HEK293 (cell line): ENCODE data around the gene CHRM5.

Experiments
- CTCF ChIA-PET: fragments of 350-600 bp; formaldehyde crosslinking; extraction: SDS; loops from one replicate; lab custom pipeline; 2021; ENCODE audit warnings: antibody characterized with exemption; lab: Yijun Ruan, JAX
- POLR2A ChIA-PET: fragments of 300-600 bp; formaldehyde crosslinking; extraction: SDS; loops from one replicate; lab custom pipeline; 2020; ENCODE audit warnings: antibody characterized with exemption, inconsistent platforms; lab: Yijun Ruan, JAX
- H3K27ac ChIP-seq: fragments of 200-500 bp; sonication (Bioruptor generic); 2 replicates; pipeline ENCODE4 v1.5.1; 2014; ENCODE audit warnings: low read depth, low read length, control low read depth, inconsistent platforms; ENCODE audit errors: extremely low read depth
- H3K36me3 ChIP-seq, 2 experiments: fragments of 200-500 bp in 1 of 2; sonication (Bioruptor generic) in 1 of 2; 1 replicate in 1 of 2; 2 replicates in 1 of 2; pipeline ENCODE4 v1.5.1; 2014 to 2017; ENCODE audit warnings: inconsistent platforms in 2 of 2, low read length in 2 of 2; ENCODE audit not compliant: control insufficient read depth in 2 of 2, insufficient read depth in 1 of 2
- H3K4me1 ChIP-seq: fragments of 200-500 bp; sonication (Bioruptor generic); 2 replicates; pipeline ENCODE4 v1.5.1; 2014; ENCODE audit warnings: mild to moderate bottlenecking, low read length, inconsistent platforms; ENCODE audit not compliant: control insufficient read depth, insufficient read depth
- H3K4me3 ChIP-seq: 2 replicates; pipeline ENCODE4 v1.5.1; 2011; ENCODE audit warnings: low read depth, mild to moderate bottlenecking, control low read depth, low read length, moderate library complexity
- H3K9me3 ChIP-seq: fragments of 200-500 bp; sonication (Bioruptor generic); 2 replicates; pipeline ENCODE4 v1.5.1; 2014; ENCODE audit warnings: low read depth, low read length, inconsistent platforms; ENCODE audit not compliant: control insufficient read depth, insufficient read depth
- GLIS2 ChIP-seq: fragments of 450-650 bp; formaldehyde crosslinking; IDR thresholded peaks from 2 replicates; pipeline ENCODE4 v1.5.1; 2016; ENCODE audit warnings: missing biosample characterization, missing genetic modification characterization
- YY2 ChIP-seq: fragments of 450-650 bp; formaldehyde crosslinking; IDR thresholded peaks from 2 replicates; pipeline ENCODE4 v1.5.1; 2016; ENCODE audit warnings: missing biosample characterization, missing genetic modification characterization
- ZBTB11 ChIP-seq: fragments of 450-650 bp; formaldehyde crosslinking; conservative IDR thresholded peaks from 2 replicates; pipeline ENCODE4 v1.5.1; 2016; ENCODE audit warnings: low read depth, missing biosample characterization, missing genetic modification characterization
- ZBTB6 ChIP-seq: fragments of 450-650 bp; formaldehyde crosslinking; IDR thresholded peaks from 2 replicates; pipeline ENCODE4 v1.5.1; 2017; ENCODE audit warnings: missing biosample characterization, missing genetic modification characterization
- ZNF133 ChIP-seq: fragments of 450-650 bp; formaldehyde crosslinking; IDR thresholded peaks from 2 replicates; pipeline ENCODE4 v1.5.1; 2016; ENCODE audit warnings: missing biosample characterization, missing genetic modification characterization
- ZNF175 ChIP-seq: fragments of 450-650 bp; formaldehyde crosslinking; IDR thresholded peaks from 2 replicates; pipeline ENCODE4 v1.5.1; 2016; ENCODE audit warnings: missing biosample characterization, missing genetic modification characterization
- ZNF239 ChIP-seq: fragments of 450-650 bp; formaldehyde crosslinking; IDR thresholded peaks from 2 replicates; pipeline ENCODE4 v1.5.1; 2016; ENCODE audit warnings: missing biosample characterization, missing genetic modification characterization
- ZNF280C ChIP-seq: fragments of 450-650 bp; formaldehyde crosslinking; IDR thresholded peaks from 2 replicates; pipeline ENCODE4 v1.5.1; 2016; ENCODE audit warnings: missing biosample characterization, missing genetic modification characterization
- ZNF292 ChIP-seq: fragments of 450-650 bp; formaldehyde crosslinking; IDR thresholded peaks from 2 replicates; pipeline ENCODE4 v1.5.1; 2016; ENCODE audit warnings: low read depth, missing biosample characterization, missing genetic modification characterization, borderline replicate concordance
- ZNF302 ChIP-seq: fragments of 450-650 bp; formaldehyde crosslinking; IDR thresholded peaks from 2 replicates; pipeline ENCODE4 v1.5.1; 2016; ENCODE audit warnings: missing biosample characterization, missing genetic modification characterization, low read depth
- ZNF335 ChIP-seq: fragments of 450-650 bp; formaldehyde crosslinking; conservative IDR thresholded peaks from 2 replicates; pipeline ENCODE4 v1.5.1; 2016; ENCODE audit warnings: missing biosample characterization, missing genetic modification characterization
- TF ChIP-seq, protein P1 (sequence below): fragments of 450-650 bp; formaldehyde crosslinking; IDR thresholded peaks from 2 replicates; pipeline ENCODE4 v1.5.1; 2016; ENCODE audit warnings: missing biosample characterization, missing genetic modification characterization, low read depth
- TF ChIP-seq, protein P2 (sequence below): IDR thresholded peaks from 2 replicates; pipeline ENCODE4 v1.6.1; 2011; ENCODE audit warnings: mild to moderate bottlenecking, low read depth, low read length, borderline replicate concordance
- TF ChIP-seq, protein P3 (sequence below): fragments of 450-650 bp; formaldehyde crosslinking; conservative IDR thresholded peaks from 2 replicates; pipeline ENCODE4 v1.5.1; 2016; ENCODE audit warnings: low read depth, missing biosample characterization, missing genetic modification characterization

The CHRM5 gene

DNA sequence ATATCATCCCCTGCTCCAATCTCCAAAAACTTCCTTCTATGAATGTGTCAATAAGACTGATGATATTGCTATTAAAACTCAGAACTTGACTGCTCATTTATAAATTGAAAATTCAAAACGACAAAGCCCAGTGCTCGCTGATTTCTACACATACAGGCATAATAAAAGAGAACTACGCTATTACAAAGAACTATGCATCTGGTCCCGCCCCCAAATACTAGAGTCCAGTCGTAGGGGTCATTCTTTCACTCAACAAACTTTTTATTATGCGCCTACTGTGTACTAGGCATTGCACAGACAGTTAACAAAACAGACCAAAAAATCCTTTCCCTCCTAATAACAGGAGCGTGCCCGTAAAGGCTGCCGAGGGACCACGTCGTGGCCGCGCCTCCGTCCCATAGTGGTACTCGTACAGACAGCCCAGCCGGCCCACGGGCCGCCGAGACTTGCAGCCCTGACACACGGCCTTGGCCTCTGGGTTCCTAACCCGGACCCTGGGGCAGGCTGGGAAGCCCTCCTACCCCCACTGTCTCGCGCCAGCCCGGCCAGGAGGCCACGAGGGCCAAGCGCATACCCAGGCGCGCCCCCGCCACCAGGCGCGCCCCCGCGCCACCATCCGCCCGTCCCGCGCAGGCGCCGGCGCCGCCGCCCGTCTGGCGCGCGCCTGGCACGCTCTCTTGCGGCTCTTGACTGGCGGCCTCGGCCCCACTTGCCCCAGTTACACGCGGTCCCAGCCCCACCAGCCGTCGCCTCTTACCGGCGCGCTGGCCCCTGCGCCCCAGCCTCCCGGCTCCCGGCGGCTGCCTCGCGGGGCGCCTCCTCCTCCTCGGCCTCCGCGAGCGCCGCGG, 70.0 kb downstream of the CHRM5 start (continued):
- TF ChIP-seq, protein P1, sequence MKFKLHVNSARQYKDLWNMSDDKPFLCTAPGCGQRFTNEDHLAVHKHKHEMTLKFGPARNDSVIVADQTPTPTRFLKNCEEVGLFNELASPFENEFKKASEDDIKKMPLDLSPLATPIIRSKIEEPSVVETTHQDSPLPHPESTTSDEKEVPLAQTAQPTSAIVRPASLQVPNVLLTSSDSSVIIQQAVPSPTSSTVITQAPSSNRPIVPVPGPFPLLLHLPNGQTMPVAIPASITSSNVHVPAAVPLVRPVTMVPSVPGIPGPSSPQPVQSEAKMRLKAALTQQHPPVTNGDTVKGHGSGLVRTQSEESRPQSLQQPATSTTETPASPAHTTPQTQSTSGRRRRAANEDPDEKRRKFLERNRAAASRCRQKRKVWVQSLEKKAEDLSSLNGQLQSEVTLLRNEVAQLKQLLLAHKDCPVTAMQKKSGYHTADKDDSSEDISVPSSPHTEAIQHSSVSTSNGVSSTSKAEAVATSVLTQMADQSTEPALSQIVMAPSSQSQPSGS (tag by site-specific recombination): no peak
- TF ChIP-seq ZNF302 (tag by site-specific recombination) (no peak), ZNF133 (tag by site-specific recombination) (no peak)
- TF ChIP-seq, protein P2, sequence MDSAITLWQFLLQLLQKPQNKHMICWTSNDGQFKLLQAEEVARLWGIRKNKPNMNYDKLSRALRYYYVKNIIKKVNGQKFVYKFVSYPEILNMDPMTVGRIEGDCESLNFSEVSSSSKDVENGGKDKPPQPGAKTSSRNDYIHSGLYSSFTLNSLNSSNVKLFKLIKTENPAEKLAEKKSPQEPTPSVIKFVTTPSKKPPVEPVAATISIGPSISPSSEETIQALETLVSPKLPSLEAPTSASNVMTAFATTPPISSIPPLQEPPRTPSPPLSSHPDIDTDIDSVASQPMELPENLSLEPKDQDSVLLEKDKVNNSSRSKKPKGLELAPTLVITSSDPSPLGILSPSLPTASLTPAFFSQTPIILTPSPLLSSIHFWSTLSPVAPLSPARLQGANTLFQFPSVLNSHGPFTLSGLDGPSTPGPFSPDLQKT: no peak
- TF ChIP-seq, all 188 proteins: peak for 18

DNA sequence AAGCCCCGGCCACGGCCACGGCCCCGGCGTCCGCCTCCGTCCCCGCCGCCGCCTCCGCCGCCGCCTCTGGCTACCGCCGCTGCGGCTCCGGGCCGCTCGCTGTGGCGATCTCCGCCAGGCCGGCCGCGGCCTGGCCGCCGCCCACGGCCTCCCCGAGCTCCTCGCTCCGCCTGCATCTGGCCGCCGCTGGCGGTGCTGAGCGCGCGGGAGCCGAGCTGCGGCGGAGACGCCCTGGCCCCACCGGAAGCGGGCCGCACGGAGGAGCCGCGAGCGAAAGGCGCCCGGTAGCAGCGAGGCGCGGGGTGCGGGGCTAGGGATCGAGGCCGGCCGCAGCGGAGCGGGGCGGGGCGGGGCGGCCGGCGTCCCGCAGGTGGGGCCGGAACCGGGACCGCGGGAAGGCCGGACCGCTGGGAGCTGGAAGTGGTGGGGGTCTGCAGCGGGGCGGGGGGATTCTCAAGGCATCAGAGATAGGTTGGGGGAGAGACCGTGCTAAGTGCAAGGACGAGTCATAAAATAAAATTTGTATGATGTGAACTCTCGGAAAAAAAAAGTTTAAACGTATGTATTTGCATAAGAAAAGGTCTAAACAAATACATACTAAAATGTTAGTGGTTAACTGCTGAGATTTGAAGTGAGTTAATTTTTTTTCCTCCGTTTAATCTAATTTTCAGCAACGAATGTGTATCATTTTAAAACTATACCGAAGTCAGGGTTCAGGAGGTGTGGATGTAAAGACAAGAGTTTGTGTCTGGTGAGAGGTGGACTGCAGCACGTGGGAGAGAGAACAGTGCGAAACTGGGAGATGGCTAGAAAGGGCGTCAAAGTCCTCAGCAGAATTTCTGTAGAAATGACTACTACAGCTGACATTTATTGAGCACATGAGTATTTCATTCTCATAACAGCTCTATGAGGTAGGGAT, 70.8 kb downstream of the CHRM5 start, which contains the start of gene AVEN:
Gene AVEN, minus strand, starts transcription at position 334 of the 919 bp plus-strand sequence. Its CDS starts 158 bp downstream, at position 176.
- peaks cover 3% of the 10 kb centered on the region for H3K4me1 ChIP-seq
- peak; percentile 33; the same call in 1 of the 2 replicates for TF ChIP-seq ZBTB11 (tag by site-specific recombination)
- no peak for TF ChIP-seq ZNF292 (tag by site-specific recombination)
- no peak for TF ChIP-seq YY2 (tag by site-specific recombination)
- TF ChIP-seq ZNF239: no peak
- peak; percentile 40 for TF ChIP-seq ZNF335 (tag by site-specific recombination)
- TF ChIP-seq ZNF175 (tag by site-specific recombination): no peak
- peak within 1 kb of the TSS; percentile 97 for H3K27ac ChIP-seq
- H3K4me3 ChIP-seq: peak within 1 kb of the TSS; percentile 73
- ChIA-PET POLR2A (interaction anchor here (1.1 kb wide), 1 partner anchor 63 kb away, joined by 3 read pairs; the partner anchor contains the start of genes EMC7 and PGBD4), CTCF (no interaction called here)
- no peaks in the 10 kb centered on the region for H3K9me3 ChIP-seq
- no peaks in the 10 kb centered on the region for H3K36me3 ChIP-seq

DNA sequence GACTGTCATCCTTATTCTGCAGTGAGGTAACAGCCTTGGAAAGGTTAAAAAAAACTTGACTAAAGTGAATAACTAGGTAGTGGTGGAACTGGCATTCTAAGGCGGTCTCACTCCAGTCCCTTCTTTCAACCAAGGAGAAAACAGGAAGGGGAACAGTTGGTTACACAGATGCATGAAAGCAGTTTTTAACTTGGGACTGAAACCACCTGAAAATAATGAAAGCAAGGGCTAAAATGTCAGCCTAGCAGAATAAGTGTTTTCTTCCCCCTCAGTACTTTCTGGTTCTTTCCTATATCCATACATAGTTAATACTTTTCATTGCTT, 71.5 kb downstream of the CHRM5 start:
- Histone ChIP-seq H3K36me3 (no peaks in the 10 kb centered on the region), H3K9me3 (no peaks in the 10 kb centered on the region), H3K4me3 (no peak overlapping the region), H3K4me1 (peaks cover 3% of the 10 kb centered on the region), H3K27ac (no peak overlapping the region)
- CTCF ChIA-PET: no interaction called here
- POLR2A ChIA-PET: no interaction called here
- TF ChIP-seq, protein P3, sequence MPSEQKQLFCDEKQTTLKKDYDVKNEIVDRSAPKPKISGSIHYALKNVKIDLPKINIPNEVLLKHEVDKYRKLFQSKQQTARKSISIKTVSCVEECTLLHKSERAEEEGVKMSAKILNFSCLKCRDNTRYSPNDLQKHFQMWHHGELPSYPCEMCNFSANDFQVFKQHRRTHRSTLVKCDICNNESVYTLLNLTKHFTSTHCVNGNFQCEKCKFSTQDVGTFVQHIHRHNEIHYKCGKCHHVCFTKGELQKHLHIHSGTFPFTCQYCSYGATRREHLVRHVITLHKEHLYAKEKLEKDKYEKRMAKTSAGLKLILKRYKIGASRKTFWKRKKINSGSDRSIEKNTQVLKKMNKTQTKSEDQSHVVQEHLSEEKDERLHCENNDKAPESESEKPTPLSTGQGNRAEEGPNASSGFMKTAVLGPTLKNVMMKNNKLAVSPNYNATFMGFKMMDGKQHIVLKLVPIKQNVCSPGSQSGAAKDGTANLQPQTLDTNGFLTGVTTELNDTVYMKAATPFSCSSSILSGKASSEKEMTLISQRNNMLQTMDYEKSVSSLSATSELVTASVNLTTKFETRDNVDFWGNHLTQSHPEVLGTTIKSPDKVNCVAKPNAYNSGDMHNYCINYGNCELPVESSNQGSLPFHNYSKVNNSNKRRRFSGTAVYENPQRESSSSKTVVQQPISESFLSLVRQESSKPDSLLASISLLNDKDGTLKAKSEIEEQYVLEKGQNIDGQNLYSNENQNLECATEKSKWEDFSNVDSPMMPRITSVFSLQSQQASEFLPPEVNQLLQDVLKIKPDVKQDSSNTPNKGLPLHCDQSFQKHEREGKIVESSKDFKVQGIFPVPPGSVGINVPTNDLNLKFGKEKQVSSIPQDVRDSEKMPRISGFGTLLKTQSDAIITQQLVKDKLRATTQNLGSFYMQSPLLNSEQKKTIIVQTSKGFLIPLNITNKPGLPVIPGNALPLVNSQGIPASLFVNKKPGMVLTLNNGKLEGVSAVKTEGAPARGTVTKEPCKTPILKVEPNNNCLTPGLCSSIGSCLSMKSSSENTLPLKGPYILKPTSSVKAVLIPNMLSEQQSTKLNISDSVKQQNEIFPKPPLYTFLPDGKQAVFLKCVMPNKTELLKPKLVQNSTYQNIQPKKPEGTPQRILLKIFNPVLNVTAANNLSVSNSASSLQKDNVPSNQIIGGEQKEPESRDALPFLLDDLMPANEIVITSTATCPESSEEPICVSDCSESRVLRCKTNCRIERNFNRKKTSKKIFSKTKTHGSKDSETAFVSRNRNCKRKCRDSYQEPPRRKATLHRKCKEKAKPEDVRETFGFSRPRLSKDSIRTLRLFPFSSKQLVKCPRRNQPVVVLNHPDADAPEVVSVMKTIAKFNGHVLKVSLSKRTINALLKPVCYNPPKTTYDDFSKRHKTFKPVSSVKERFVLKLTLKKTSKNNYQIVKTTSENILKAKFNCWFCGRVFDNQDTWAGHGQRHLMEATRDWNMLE (tag by site-specific recombination): no peak
- TF ChIP-seq GLIS2 (tag by site-specific recombination): no peak
- TF ChIP-seq ZBTB6 (tag by site-specific recombination): no peak
- TF ChIP-seq ZNF292 (tag by site-specific recombination): no peak
- no peak for TF ChIP-seq ZNF280C (tag by site-specific recombination)
